ENCODE measurements around the gene MICAL2.

The MICAL2 gene

GRCh38 chr11:12127206-12127898, 17.0 kb downstream of the MICAL2 start:
- no peak for DNase-seq (ENCODE audit: insufficient read length, low spot score)
- FAIRE-seq, result no peak
- no peak for TF ChIP-seq POLR2AphosphoS5 (IDR thresholded peaks at IDR 0.05; ENCODE audit: low read depth, low read length)
- TF ChIP-seq SPI1 (IDR thresholded peaks at IDR 0.05; ENCODE audit: low read depth, low read length), result no peak
- TF ChIP-seq TAF1 (IDR thresholded peaks at IDR 0.05; ENCODE audit: low read depth, low read length), result no peak
- TF ChIP-seq POLR2A (IDR thresholded peaks at IDR 0.05; ENCODE audit: low read depth, low read length), result no peak
- no peak for TF ChIP-seq POU2F2 (IDR thresholded peaks at IDR 0.05; ENCODE audit: low read depth, low read length)
- TF ChIP-seq PAX5 (IDR thresholded peaks at IDR 0.05; ENCODE audit: insufficient read depth, low read length, severe bottlenecking), result no peak

GRCh38 chr11:12128301-12128751, 17.9 kb downstream of the MICAL2 start:
- DNase-seq (ENCODE audit: insufficient read length, low spot score), result no peak
- no peak for FAIRE-seq
- TF ChIP-seq TAF1 (IDR thresholded peaks at IDR 0.05; ENCODE audit: low read depth, low read length) (no peak), SPI1 (IDR thresholded peaks at IDR 0.05; ENCODE audit: low read depth, low read length) (no peak), POLR2AphosphoS5 (IDR thresholded peaks at IDR 0.05; ENCODE audit: low read depth, low read length) (no peak), POU2F2 (IDR thresholded peaks at IDR 0.05; ENCODE audit: low read depth, low read length) (no peak), PAX5 (IDR thresholded peaks at IDR 0.05; ENCODE audit: insufficient read depth, low read length, severe bottlenecking) (no peak), POLR2A (IDR thresholded peaks at IDR 0.05; ENCODE audit: low read depth, low read length) (no peak)

GRCh38 chr11:12129227-12129626, 18.8 kb downstream of the MICAL2 start:
- TF ChIP-seq TAF1 (IDR thresholded peaks at IDR 0.05; ENCODE audit: low read depth, low read length) (no peak), SPI1 (IDR thresholded peaks at IDR 0.05; ENCODE audit: low read depth, low read length) (no peak), POLR2A (IDR thresholded peaks at IDR 0.05; ENCODE audit: low read depth, low read length) (no peak), POLR2AphosphoS5 (IDR thresholded peaks at IDR 0.05; ENCODE audit: low read depth, low read length) (no peak), PAX5 (IDR thresholded peaks at IDR 0.05; ENCODE audit: insufficient read depth, low read length, severe bottlenecking) (no peak), POU2F2 (IDR thresholded peaks at IDR 0.05; ENCODE audit: low read depth, low read length) (no peak)
- DNase-seq (ENCODE audit: insufficient read length, low spot score) (no peak), FAIRE-seq (no peak)

- DNase-seq (ENCODE audit: insufficient read length, low spot score) (no peak), FAIRE-seq (no peak)
- TF ChIP-seq POLR2AphosphoS5 (IDR thresholded peaks at IDR 0.05; ENCODE audit: low read depth, low read length) (no peak), SPI1 (IDR thresholded peaks at IDR 0.05; ENCODE audit: low read depth, low read length) (no peak), POU2F2 (IDR thresholded peaks at IDR 0.05; ENCODE audit: low read depth, low read length) (no peak)
These were observed 20.0 kb downstream of the MICAL2 start for GRCh38 chr11:12130180-12130980.

- DNase-seq (ENCODE audit: insufficient read length, low spot score), result no peak
These were observed 21.8 kb downstream of the MICAL2 start for GRCh38 chr11:12131943-12132789.

GRCh38 chr11:12132790-12133145, 22.4 kb downstream of the MICAL2 start:
- TF ChIP-seq PAX5 (IDR thresholded peaks at IDR 0.05; ENCODE audit: insufficient read depth, low read length, severe bottlenecking) (no peak), POU2F2 (IDR thresholded peaks at IDR 0.05; ENCODE audit: low read depth, low read length) (no peak), POLR2AphosphoS5 (IDR thresholded peaks at IDR 0.05; ENCODE audit: low read depth, low read length) (no peak), TAF1 (IDR thresholded peaks at IDR 0.05; ENCODE audit: low read depth, low read length) (no peak), SPI1 (IDR thresholded peaks at IDR 0.05; ENCODE audit: low read depth, low read length) (no peak), POLR2A (IDR thresholded peaks at IDR 0.05; ENCODE audit: low read depth, low read length) (no peak)
- FAIRE-seq (no peak), DNase-seq (ENCODE audit: insufficient read length, low spot score) (no peak)

More at GRCh38 chr11:12131943-12132789, 21.8 kb downstream of the MICAL2 start:
- no peak for FAIRE-seq
- TF ChIP-seq PAX5 (IDR thresholded peaks at IDR 0.05; ENCODE audit: insufficient read depth, low read length, severe bottlenecking), result no peak
- no peak for TF ChIP-seq TAF1 (IDR thresholded peaks at IDR 0.05; ENCODE audit: low read depth, low read length)
- TF ChIP-seq SPI1 (IDR thresholded peaks at IDR 0.05; ENCODE audit: low read depth, low read length), result no peak
- no peak for TF ChIP-seq POLR2AphosphoS5 (IDR thresholded peaks at IDR 0.05; ENCODE audit: low read depth, low read length)
- TF ChIP-seq POLR2A (IDR thresholded peaks at IDR 0.05; ENCODE audit: low read depth, low read length), result no peak
- no peak for TF ChIP-seq POU2F2 (IDR thresholded peaks at IDR 0.05; ENCODE audit: low read depth, low read length)

- FAIRE-seq (no peak), DNase-seq (ENCODE audit: insufficient read length, low spot score) (no peak)
- TF ChIP-seq POLR2A (IDR thresholded peaks at IDR 0.05; ENCODE audit: low read depth, low read length), result no peak
- TF ChIP-seq SPI1 (IDR thresholded peaks at IDR 0.05; ENCODE audit: low read depth, low read length), result no peak
- TF ChIP-seq TAF1 (IDR thresholded peaks at IDR 0.05; ENCODE audit: low read depth, low read length), result no peak
- no peak for TF ChIP-seq PAX5 (IDR thresholded peaks at IDR 0.05; ENCODE audit: insufficient read depth, low read length, severe bottlenecking)
- TF ChIP-seq POLR2AphosphoS5 (IDR thresholded peaks at IDR 0.05; ENCODE audit: low read depth, low read length), result no peak
- no peak for TF ChIP-seq POU2F2 (IDR thresholded peaks at IDR 0.05; ENCODE audit: low read depth, low read length)
These were observed 23.3 kb downstream of the MICAL2 start for GRCh38 chr11:12133547-12134235.

- DNase-seq (ENCODE audit: insufficient read length, low spot score) (no peak), FAIRE-seq (no peak)
- TF ChIP-seq POLR2AphosphoS5 (IDR thresholded peaks at IDR 0.05; ENCODE audit: low read depth, low read length) (no peak), PAX5 (IDR thresholded peaks at IDR 0.05; ENCODE audit: insufficient read depth, low read length, severe bottlenecking) (no peak), TAF1 (IDR thresholded peaks at IDR 0.05; ENCODE audit: low read depth, low read length) (no peak), POLR2A (IDR thresholded peaks at IDR 0.05; ENCODE audit: low read depth, low read length) (no peak), POU2F2 (IDR thresholded peaks at IDR 0.05; ENCODE audit: low read depth, low read length) (no peak), SPI1 (IDR thresholded peaks at IDR 0.05; ENCODE audit: low read depth, low read length) (no peak)
These were observed 23.8 kb downstream of the MICAL2 start for GRCh38 chr11:12134236-12134585.
